Middle frontal gyrus (tissue), 1 donor: ENCODE measurements around the gene VPS33B.
"Not testable (repeated sequence)": the region's sequence is repeated elsewhere in the genome, so short reads cannot be mapped to it uniquely, and the experiment has no call there.

Experiments
- DNase-seq: peaks from one replicate; pipeline ENCODE4 v3.0.0-alpha.2; 2015; ENCODE audit warnings: low spot score; ENCODE audit errors: extremely low spot score

Gene VPS33B

GRCh38 chr15:91022075-91022831 lies at the start of gene VPS33B:
Gene VPS33B (minus strand): TSS chr15:91022594. CDS start chr15:91022249, 345 bp downstream.
- peak; percentile 84 for DNase-seq

GRCh38 chr15:91072161-91072560 lies 49.8 kb upstream of the VPS33B start:
- no peak for DNase-seq

- DNase-seq = no peak
Measured at GRCh38 chr15:91070872-91071271, 48.5 kb upstream of the VPS33B start.

- no peak for DNase-seq
Measured at GRCh38 chr15:91068966-91069365, 46.6 kb upstream of the VPS33B start.

- DNase-seq = no peak
Measured at GRCh38 chr15:91068436-91068835, 46.0 kb upstream of the VPS33B start.

- DNase-seq = no peak
Measured at GRCh38 chr15:91067036-91067435, 44.6 kb upstream of the VPS33B start.

- no peak for DNase-seq
Measured at GRCh38 chr15:91065505-91065904, 43.1 kb upstream of the VPS33B start.

GRCh38 chr15:91061997-91062396 lies 39.6 kb upstream of the VPS33B start:
- DNase-seq = no peak

- DNase-seq = no peak
Measured at GRCh38 chr15:91061230-91061629, 38.8 kb upstream of the VPS33B start.

- DNase-seq = peak; percentile 83
Measured at GRCh38 chr15:91055548-91056331, 33.3 kb upstream of the VPS33B start.

GRCh38 chr15:91054816-91055215 lies 32.4 kb upstream of the VPS33B start:
- no peak for DNase-seq

- no peak for DNase-seq
Measured at GRCh38 chr15:91051248-91051647, 28.9 kb upstream of the VPS33B start.

- no peak for DNase-seq
Measured at GRCh38 chr15:91050128-91050455, 27.7 kb upstream of the VPS33B start.

GRCh38 chr15:91049378-91050127 lies 27.2 kb upstream of the VPS33B start:
- DNase-seq = peak; percentile 14

GRCh38 chr15:91047545-91048199 lies 25.3 kb upstream of the VPS33B start:
- DNase-seq = no peak

- not testable (repeated sequence) for DNase-seq
Measured at GRCh38 chr15:91046056-91046455, 23.7 kb upstream of the VPS33B start.

GRCh38 chr15:91045065-91045464 lies 22.7 kb upstream of the VPS33B start:
- no peak for DNase-seq

GRCh38 chr15:91043202-91043874 lies 20.9 kb upstream of the VPS33B start:
- DNase-seq = no peak

GRCh38 chr15:91040856-91041255 lies 18.5 kb upstream of the VPS33B start:
- no peak for DNase-seq

- no peak for DNase-seq
Measured at GRCh38 chr15:91039996-91040395, 17.6 kb upstream of the VPS33B start.
